Choroid plexus epithelial cell (primary cell): ENCODE data around the gene PDYN.
A peak's percentile ranks its signal among the peaks of the same experiment; 100 is the strongest.

Experiments
- DNase-seq: peaks from one replicate; pipeline ENCODE4 v3.0.0-alpha.2; 2010; ENCODE audit warnings: low read depth
- H3K4me3 ChIP-seq: 2 replicates; pipeline ENCODE4 v1.5.1; 2011; ENCODE audit warnings: low read depth, mild to moderate bottlenecking, control low read depth, low read length, moderate library complexity
- CTCF ChIP-seq: conservative IDR thresholded peaks from 2 replicates; pipeline ENCODE4 v1.5.1; 2011; ENCODE audit warnings: low read depth, mild to moderate bottlenecking, control low read depth, inconsistent platforms, low read length, moderate library complexity

Gene PDYN

GRCh38 chr20:1982686-1983085 is 11.2 kb downstream of the PDYN start:
- no peak for DNase-seq
- H3K4me3 ChIP-seq, result no peak overlapping the region
- no peak for TF ChIP-seq CTCF

- TF ChIP-seq CTCF, result no peak
- peak; percentile 4 for DNase-seq
- no peak overlapping the region for H3K4me3 ChIP-seq
These were observed 14.6 kb downstream of the PDYN start for GRCh38 chr20:1979106-1979778.

- TF ChIP-seq CTCF, result no peak
- no peak for DNase-seq
- no peak overlapping the region for H3K4me3 ChIP-seq
These were observed 18.6 kb downstream of the PDYN start for GRCh38 chr20:1975291-1975690.

GRCh38 chr20:1973601-1974440 is 20.0 kb downstream of the PDYN start:
- DNase-seq, result no peak
- no peak overlapping the region for H3K4me3 ChIP-seq
- no peak for TF ChIP-seq CTCF

- H3K4me3 ChIP-seq, result no peak overlapping the region
- no peak for TF ChIP-seq CTCF
- no peak for DNase-seq
These were observed 21.8 kb downstream of the PDYN start for GRCh38 chr20:1971893-1972586.

GRCh38 chr20:1968964-1969363 is 24.9 kb downstream of the PDYN start:
- DNase-seq, result no peak
- no peak for TF ChIP-seq CTCF
- H3K4me3 ChIP-seq, result no peak overlapping the region
